MM.1S (cell line): ENCODE results near the gene CALM1.

Experiments used
- DNase-seq: peaks from one replicate; pipeline ENCODE4 v3.0.0-alpha.2; 2015
- H2AFZ ChIP-seq: fragments of 300-600 bp; sonication (generic); 2 replicates; pipeline ENCODE4 v1.6.0; 2016; ENCODE audit warnings: antibody characterized with exemption, low read length
- H3F3A ChIP-seq: fragments of 300-600 bp; sonication (generic); 2 replicates; pipeline ENCODE4 v1.6.1; 2016; ENCODE audit warnings: mild to moderate bottlenecking, antibody characterized with exemption, low read length, moderate library complexity, mixed read lengths; ENCODE audit not compliant: insufficient read depth
- H3K27ac ChIP-seq: fragments of 300-600 bp; sonication (generic); 2 replicates; pipeline ENCODE4 v1.5.1; 2016; ENCODE audit warnings: mild to moderate bottlenecking, low read length
- H3K27me3 ChIP-seq: fragments of 300-600 bp; sonication (generic); replicated peaks from 2 replicates; pipeline ENCODE4 v1.6.0; 2016; ENCODE audit warnings: low read length; ENCODE audit not compliant: insufficient read depth
- H3K36me3 ChIP-seq: fragments of 300-600 bp; sonication (generic); replicated peaks from 2 replicates; pipeline ENCODE4 v1.6.1; 2016; ENCODE audit warnings: mild to moderate bottlenecking, low read length, mixed read lengths; ENCODE audit not compliant: insufficient read depth
- H3K4me1 ChIP-seq: fragments of 300-600 bp; sonication (generic); 2 replicates; pipeline ENCODE4 v1.6.1; 2016; ENCODE audit warnings: low read length, mixed read lengths
- H3K4me2 ChIP-seq: fragments of 300-600 bp; sonication (generic); 2 replicates; pipeline ENCODE4 v1.6.0; 2016; ENCODE audit warnings: low read depth, low read length
- H3K4me3 ChIP-seq: fragments of 300-600 bp; sonication (generic); 2 replicates; pipeline ENCODE4 v1.5.1; 2016; ENCODE audit warnings: low read length, mixed read lengths
- H3K79me2 ChIP-seq: fragments of 300-600 bp; sonication (generic); 2 replicates; pipeline ENCODE4 v1.6.1; 2016; ENCODE audit warnings: mixed run types, low read length, mixed read lengths
- H3K9ac ChIP-seq: fragments of 300-600 bp; sonication (generic); 2 replicates; pipeline ENCODE4 v1.6.1; 2016; ENCODE audit warnings: low read length, mixed read lengths
- H3K9me2 ChIP-seq: fragments of 300-600 bp; sonication (generic); replicated peaks from 2 replicates; pipeline ENCODE4 v1.6.1; 2016; ENCODE audit warnings: mild to moderate bottlenecking, low read length, mixed read lengths; ENCODE audit not compliant: insufficient read depth
- H3K9me3 ChIP-seq: fragments of 300-600 bp; sonication (generic); replicated peaks from 2 replicates; pipeline ENCODE4 v1.6.1; 2016; ENCODE audit warnings: mild to moderate bottlenecking, low read length, mixed read lengths; ENCODE audit not compliant: insufficient read depth
- H4K20me1 ChIP-seq: fragments of 300-600 bp; sonication (generic); 2 replicates; pipeline ENCODE4 v1.6.1; 2016; ENCODE audit warnings: mild to moderate bottlenecking, low read length, moderate library complexity, mixed read lengths; ENCODE audit not compliant: insufficient read depth
- CTCF ChIP-seq: fragments of 300-600 bp; sonication (generic); IDR thresholded peaks from 2 replicates; pipeline ENCODE4 v1.5.1; 2016; ENCODE audit warnings: antibody characterized with exemption, low read length, mixed read lengths
- EZH2 ChIP-seq: fragments of 300-600 bp; sonication (generic); optimal IDR thresholded peaks from 2 replicates; pipeline ENCODE3; 2017; ENCODE audit warnings: low read depth, mild to moderate bottlenecking, antibody characterized with exemption, low read length, mixed read lengths
- EZH2phosphoT487 ChIP-seq: fragments of 300-600 bp; sonication (generic); IDR thresholded peaks from 2 replicates; pipeline ENCODE4 v1.6.1; 2018; ENCODE audit warnings: antibody characterized with exemption, low read length

The CALM1 gene

GRCh38 chr14:90450151-90450550, 53.3 kb downstream of the CALM1 start:
- Histone ChIP-seq H4K20me1 (no peaks in the 10 kb centered on the region), H3K4me2 (no peak overlapping the region), H3K27me3 (no peaks in the 10 kb centered on the region), H3K79me2 (no peaks in the 10 kb centered on the region), H3K9ac (no peak overlapping the region), H3K4me3 (no peak overlapping the region), H3F3A (no peaks in the 10 kb centered on the region), H3K4me1 (no peaks in the 10 kb centered on the region), H3K36me3 (no peaks in the 10 kb centered on the region), H3K27ac (no peak overlapping the region), H3K9me3 (no peaks in the 10 kb centered on the region; the same call in 1 of the 2 replicates), H2AFZ (no peak overlapping the region), H3K9me2 (no peaks in the 10 kb centered on the region)
- DNase-seq: no peak
- TF ChIP-seq EZH2 (no peak), EZH2phosphoT487 (no peak), CTCF (no peak)

DNA sequence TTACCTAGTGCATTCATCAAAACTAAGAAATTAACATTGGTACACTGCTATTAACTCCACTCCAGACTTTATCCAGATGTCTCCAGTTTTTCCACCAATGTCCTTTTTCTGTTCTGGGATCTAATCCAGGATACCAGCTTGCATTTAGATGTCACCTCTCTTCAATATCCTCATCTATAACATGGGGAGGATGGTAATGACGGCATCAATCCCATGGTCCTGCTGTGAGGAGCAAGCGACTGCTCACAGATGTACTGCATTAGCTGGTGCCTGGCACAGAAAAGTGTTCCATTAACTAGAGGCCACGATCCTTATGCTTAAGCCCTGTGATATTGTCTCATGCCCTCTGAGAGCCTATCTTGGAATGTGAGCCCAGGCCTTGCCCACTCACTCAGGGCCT, 53.8 kb downstream of the CALM1 start:
- no peak overlapping the region for H3K27ac ChIP-seq
- no peak overlapping the region for H3K4me3 ChIP-seq
- no peaks in the 10 kb centered on the region for H3K36me3 ChIP-seq
- H3K27me3 ChIP-seq: no peaks in the 10 kb centered on the region
- H2AFZ ChIP-seq: no peak overlapping the region
- no peaks in the 10 kb centered on the region for H3K79me2 ChIP-seq
- H3K9me3 ChIP-seq: no peaks in the 10 kb centered on the region
- H3K4me2 ChIP-seq: no peak overlapping the region
- H3K9me2 ChIP-seq: no peaks in the 10 kb centered on the region
- no peaks in the 10 kb centered on the region for H3K4me1 ChIP-seq
- H4K20me1 ChIP-seq: no peaks in the 10 kb centered on the region
- no peaks in the 10 kb centered on the region for H3F3A ChIP-seq
- no peak for TF ChIP-seq EZH2
- no peak for TF ChIP-seq EZH2phosphoT487
- no peak for TF ChIP-seq CTCF
- H3K9ac ChIP-seq: no peak overlapping the region
- no peak for DNase-seq

GRCh38 chr14:90451443-90451842, 54.6 kb downstream of the CALM1 start:
- no peaks in the 10 kb centered on the region for H3K9me2 ChIP-seq
- no peaks in the 10 kb centered on the region for H3K36me3 ChIP-seq
- no peak overlapping the region for H3K27ac ChIP-seq
- no peaks in the 10 kb centered on the region for H3K79me2 ChIP-seq
- H4K20me1 ChIP-seq: no peaks in the 10 kb centered on the region
- no peaks in the 10 kb centered on the region for H3K4me1 ChIP-seq
- no peaks in the 10 kb centered on the region for H3K9me3 ChIP-seq
- H3K4me3 ChIP-seq: no peak overlapping the region
- no peak overlapping the region for H2AFZ ChIP-seq
- no peak overlapping the region for H3K4me2 ChIP-seq
- DNase-seq: no peak
- no peak for TF ChIP-seq EZH2
- TF ChIP-seq EZH2phosphoT487: no peak
- no peak for TF ChIP-seq CTCF
- H3K9ac ChIP-seq: no peak overlapping the region
- H3K27me3 ChIP-seq: no peaks in the 10 kb centered on the region
- H3F3A ChIP-seq: no peaks in the 10 kb centered on the region
